Bone marrow (tissue), 2 donors: ENCODE measurements around the gene BCHE.
"Not testable (repeated sequence)": the region's sequence is repeated elsewhere in the genome, so short reads cannot be mapped to it uniquely, and the experiment has no call there.

Experiments
- DNase-seq, 2 donors: peaks; one replicate each; lab custom pipeline; 2025; lab: John Stamatoyannopoulos, UW

Gene BCHE

DNA sequence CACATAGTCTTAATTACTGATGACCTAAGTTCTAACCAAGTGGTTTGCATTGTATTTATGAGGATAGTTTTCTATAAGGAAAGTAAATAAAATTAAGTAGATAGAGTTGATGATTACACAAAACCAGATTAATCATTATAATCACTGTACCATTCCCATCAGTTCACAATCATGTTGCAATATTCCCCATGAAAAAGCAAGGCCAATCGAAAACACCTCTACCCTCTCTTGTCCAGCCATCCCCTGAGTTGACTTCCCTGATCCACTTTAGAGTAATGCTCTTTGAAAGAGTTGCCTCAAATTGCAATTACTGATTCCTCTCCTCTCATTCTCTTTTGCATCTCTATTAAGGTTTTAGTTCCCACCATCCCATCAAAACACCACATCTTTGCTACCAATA lies 21.0 kb downstream of the BCHE start:
- no peak for DNase-seq

GRCh38 chr3:165815682-165816081 lies 21.5 kb downstream of the BCHE start:
- DNase-seq = no peak

DNA sequence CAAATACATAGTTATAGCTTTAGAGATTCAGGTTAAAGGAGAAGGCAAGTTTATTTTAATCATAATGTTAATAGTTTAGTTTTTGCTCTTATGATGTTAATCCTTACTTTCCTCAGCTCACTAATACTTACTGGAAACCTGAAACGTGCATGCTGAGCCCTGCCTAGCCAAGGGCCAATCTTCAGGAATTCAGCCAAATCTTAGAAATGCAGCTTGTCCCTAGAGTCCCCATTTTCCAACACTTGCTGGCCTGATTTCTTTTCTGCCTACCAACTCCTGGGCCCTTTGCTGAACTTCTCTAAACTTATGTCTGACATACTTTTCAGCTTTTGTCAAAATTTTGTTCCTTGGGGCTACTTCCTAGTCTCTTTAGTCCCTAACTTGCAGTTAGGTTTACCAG lies 22.8 kb downstream of the BCHE start:
- no peak for DNase-seq

DNA sequence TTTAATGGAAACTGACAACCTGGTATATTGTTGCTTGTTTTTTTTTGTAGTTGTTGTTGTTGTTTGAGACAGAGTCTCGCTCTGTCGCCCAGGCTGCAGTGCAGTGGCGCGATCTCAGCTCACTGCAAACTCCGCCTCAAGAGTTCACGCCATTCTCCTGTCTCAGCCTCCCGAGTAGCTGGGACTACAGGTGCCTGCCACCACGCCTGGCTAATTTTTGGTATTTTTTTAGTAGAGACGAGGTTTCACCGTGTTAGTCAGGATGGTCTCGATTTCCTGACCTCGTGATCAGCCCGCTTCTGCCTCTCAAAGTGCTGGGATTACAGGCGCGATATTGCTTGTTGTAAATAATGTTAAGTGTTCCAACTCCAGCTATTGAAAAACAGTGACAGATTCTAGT lies 29.3 kb downstream of the BCHE start:
- DNase-seq = not testable (repeated sequence)

GRCh38 chr3:165805946-165806561 lies 31.2 kb downstream of the BCHE start:
- DNase-seq = no peak

- DNase-seq = no peak
Measured at GRCh38 chr3:165803471-165803870, 33.8 kb downstream of the BCHE start.

GRCh38 chr3:165800970-165801369 lies 36.3 kb downstream of the BCHE start:
- no peak for DNase-seq

DNA sequence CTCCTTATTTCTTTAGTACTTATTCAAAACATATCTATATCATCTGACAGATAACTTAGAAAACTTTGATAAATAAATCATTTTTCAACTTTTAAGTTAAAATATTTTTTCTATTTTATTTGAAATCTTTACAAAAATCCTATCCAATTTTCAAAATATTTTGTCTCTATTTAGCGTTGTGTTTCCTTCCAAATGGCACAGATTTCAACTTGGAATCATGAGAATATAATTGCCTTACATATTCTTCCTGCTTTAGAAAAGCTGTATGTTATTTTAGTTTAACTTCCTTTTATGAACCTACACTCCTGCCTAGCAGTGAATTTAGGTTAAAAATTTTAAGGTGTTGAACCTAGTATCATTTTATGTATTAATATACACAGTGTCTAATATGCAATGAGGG lies 38.2 kb downstream of the BCHE start:
- DNase-seq = no peak

DNA sequence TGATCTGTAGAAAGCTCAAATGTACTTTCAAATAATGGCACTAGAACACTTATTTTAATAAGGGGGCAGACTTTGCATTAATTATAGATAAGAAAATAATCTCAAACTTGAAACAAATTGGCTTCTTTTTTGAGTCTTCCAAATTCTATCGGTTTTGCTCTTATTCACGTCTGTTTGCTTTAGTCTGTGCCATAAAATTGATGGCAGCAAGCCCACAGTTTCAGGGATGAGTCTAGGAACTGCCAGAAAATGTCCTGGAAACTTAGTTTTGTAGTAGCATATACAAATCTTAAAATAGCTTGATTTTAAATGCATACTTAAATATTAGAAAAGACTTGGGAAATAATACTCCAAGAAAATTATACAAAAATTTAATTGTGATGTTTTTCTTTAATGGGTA lies 39.7 kb downstream of the BCHE start:
- DNase-seq = no peak

DNA sequence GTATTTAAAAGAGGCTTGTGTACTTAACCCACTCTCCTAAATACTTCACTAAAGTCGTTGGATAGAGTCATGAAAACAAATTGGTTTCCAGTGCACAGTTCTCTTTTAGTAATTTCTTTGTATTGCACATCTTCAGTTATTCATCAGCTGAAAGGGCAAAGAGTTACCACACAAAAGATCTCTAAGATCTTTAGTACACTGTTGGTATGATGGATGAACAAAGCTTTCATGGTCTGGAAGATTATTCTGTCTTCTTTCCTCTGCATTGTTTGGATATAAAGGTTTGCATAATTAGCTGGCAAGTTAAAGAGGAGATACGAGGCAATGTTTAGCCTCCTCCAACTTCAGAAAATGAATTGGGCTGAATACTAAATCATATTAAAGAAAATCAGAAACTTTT lies 40.5 kb downstream of the BCHE start:
- no peak for DNase-seq

DNA sequence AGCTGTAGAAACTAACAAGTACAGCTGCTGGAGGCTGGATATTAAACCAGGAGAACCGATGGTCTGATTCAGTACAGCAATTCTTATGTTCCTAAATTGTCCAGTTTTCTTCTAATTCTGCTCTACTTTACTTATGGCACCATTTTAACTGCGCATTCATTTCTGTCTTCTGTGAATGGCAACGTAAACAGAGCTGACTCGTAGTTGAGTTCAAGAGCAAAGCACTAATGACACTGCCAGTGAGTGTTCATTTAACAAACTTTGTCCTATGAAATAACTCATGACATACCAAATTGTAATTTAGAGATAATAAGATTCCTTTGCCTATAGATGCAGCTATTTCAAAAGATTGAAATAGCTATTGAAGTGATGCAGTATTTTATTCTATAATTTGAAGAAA lies 48.7 kb downstream of the BCHE start:
- DNase-seq = no peak

DNA sequence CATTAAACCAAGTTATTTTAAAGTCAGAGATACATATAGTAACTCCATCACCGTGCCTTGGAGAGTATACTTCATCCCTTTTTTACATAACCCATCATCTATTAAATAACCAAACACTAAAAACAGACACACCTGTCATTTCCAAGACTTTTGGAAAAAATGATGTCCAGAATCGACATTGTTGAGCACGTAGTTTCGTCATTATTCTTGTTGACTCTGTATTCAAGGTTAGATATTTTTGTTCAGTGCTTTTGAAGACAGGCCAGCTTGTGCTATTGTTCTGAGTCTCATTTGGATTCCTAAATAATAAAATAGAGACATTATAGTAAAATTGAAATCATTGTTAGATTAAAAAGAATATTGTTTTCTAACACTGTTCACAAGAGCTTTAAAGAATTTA lies 51.2 kb downstream of the BCHE start:
- no peak for DNase-seq

DNA sequence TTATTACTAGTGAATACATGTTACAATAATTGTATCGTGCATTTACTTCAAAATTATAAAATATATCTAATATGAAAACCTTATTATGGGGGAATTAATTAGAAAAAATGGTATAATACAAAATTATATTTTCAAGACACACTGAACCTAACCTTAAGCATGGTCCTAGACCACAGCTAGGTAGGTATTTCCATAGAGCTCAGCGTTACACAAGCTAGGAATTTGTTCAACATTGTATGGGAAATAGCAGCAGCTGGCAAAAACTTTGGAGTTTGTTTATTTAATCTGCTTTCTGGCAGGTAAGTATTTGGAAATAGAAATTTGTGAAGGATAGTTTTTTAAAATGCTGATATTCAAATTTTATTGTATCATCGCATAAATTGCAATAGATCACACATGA lies 52.9 kb downstream of the BCHE start:
- DNase-seq = no peak

GRCh38 chr3:165783383-165783782 lies 53.8 kb downstream of the BCHE start:
- no peak for DNase-seq

GRCh38 chr3:165778891-165779290 lies 58.3 kb downstream of the BCHE start:
- no peak for DNase-seq

DNA sequence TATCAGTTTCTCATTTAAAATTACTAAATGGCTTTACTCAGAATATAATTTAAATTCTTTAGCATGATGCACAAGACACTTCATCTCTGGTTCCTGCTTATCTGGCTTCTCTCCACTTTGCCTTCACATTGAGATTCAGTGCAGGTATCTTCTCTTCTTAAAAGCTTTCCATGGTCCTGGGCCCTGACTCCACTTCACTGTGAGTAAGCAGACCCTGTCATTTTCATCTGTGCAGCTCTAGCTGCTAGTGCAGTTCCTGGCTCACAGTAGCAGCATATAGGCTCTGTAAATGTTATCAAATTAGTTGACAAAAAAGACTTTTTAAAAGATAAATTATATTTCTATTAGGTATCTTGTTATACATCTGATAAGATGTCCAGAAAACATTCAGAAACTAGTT lies 58.8 kb downstream of the BCHE start:
- DNase-seq = no peak

DNA sequence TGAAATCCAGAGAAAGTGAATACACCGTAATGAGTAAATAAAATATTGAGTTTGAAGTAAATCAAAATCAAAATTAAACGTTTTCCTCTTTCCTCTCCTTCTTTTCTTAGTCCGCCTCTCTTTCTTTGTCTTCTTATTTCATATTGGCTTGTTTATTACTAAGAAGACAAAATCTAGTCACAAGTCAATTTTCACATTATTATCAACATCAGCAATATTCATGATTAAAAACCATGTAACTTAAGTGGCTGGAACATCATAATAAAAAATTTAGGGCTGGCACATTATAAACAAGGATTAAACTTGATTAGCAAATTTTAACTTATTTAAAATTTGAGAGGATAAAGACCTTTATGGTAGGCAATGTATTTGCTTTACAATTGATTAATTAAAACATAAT lies 61.4 kb downstream of the BCHE start:
- no peak for DNase-seq

DNA sequence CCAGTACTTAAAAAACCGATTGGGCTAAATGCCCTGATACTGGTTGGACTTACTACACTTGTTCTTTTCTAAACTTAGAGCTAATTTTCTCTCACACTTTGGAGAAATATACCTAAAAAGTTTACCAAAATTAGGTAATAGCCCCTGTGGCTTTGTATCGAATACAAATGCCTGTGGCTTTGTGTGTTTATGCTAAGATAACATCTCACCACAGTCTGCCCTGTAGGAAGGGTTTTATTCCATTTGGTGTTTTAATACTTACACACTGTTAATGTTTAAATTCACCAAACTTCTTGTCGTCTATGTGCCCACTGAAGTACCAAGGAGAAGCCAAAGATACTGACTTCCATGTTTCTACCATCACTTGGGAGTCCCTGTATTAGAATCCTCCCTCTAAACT lies 66.4 kb downstream of the BCHE start:
- no peak for DNase-seq

DNA sequence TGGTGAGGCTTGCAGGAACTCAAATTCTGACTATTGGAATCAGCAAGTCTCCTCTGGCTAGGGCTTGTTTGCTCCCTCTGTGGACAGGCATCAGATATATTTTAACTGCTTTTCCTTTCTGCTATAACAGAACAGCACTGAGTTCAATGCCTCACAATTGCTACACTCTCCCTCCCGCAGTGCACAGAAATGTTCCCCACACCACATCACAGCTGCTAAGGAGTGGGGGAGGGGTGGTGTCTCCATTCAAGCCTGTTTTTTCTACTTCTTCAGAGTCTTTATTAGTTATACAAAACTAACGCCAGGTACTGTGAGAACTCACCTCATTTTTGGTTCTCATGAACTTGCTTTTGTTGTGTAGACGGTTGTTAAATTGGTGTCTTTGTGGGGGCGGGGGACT lies 68.5 kb downstream of the BCHE start:
- DNase-seq = no peak

GRCh38 chr3:165759041-165759440 lies 78.2 kb downstream of the BCHE start:
- no peak for DNase-seq

GRCh38 chr3:165755571-165755970 lies 81.7 kb downstream of the BCHE start:
- DNase-seq = no peak

DNA sequence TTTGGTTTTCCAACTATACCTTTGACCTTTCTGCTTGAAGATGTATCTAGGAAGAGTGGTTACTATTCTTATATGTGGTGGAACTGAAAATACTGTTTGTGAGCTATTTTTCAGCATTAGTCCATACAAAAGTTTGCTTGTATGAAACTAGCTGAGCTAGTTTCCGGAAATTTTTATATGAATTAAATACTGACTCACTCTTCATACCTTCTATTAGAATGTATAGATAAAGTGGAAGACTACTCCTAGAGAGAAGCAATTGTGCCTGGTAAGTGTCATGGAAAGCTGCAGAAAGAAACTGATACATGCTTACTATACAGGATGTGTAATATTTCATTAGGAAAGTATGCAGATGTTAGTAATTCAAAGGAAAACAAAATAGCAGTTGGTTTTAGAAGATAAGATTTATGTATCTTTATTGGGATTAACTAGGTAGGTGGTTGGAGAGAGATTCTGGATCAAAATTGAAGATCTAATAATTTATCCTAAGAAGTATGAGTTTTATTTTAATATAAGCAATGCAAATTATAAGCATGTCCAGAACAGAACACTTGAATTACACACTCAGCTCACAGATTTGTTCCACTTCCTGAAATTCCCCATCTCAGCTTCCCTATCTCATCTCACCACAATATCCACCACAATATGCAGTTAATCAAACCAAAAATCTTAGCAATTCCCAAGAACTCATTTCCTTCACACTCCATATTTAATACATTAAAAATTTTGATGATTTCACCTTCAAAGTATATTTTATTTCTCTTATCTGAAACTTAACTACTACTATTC lies 82.8 kb downstream of the BCHE start:
- DNase-seq = no peak

DNA sequence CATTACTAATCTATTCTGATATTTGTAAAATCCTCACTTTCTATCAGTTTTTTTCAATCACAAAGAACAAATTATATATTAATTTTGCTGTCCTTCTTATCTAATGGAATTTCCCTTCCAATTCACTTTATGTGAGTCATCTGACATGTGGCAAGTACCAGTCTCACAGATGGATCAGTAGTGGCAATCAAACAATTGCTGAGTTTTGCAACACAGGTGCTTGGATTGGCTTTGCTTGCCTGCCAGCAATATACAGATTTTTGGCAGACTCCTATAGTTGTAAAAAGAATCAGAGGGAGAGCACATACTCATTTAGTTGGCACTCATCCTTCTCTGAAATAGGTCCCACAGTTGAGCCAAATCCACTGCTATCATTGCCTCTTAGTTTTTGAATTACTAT lies 83.7 kb downstream of the BCHE start:
- DNase-seq = no peak

GRCh38 chr3:165751637-165752036 lies 85.6 kb downstream of the BCHE start:
- DNase-seq = no peak
